Spleen (tissue), 3 donors: ENCODE results near the gene USP17L13.
"Not testable (repeated sequence)": the region's sequence is repeated elsewhere in the genome, so short reads cannot be mapped to it uniquely, and the experiment has no call there.

Experiments used
- POLR2A ChIP-seq, 3 donors: fragments of 450-650 bp; IDR thresholded peaks; one replicate each; pipeline ENCODE4 v1.5.1; 2017; ENCODE audit warnings: antibody characterized with exemption in 3 of 3, mild to moderate bottlenecking in 1 of 3
- POLR2AphosphoS5 ChIP-seq, 3 donors: sonication (generic); formaldehyde crosslinking; IDR thresholded peaks; one replicate each; pipeline ENCODE4 v1.5.1; 2017; ENCODE audit warnings: antibody characterized with exemption in 3 of 3

DNA sequence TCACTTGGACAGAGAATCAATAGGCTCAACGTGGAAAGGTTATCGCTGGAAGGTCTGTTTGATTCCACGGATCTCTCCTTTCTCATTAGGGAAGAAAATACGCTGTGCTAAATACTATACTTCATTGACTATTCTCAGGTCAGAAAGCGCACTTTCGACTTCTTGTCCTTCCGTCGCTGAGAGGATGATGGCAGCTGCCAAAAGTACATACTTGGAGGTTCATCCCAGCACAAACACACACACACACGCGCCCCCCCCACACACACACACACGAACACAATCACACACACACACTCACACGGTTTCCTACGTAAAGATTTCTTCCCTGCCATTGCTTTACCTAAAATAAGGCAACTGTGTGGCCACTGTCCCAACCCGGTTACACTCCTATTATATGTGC, 10.0 kb upstream of the USP17L13 start:
- TF ChIP-seq POLR2AphosphoS5, POLR2A (IDR thresholded peaks at IDR 0.05): not testable (repeated sequence)
